Head of caudate nucleus (tissue), 42 donors: ENCODE data around the gene PTGIS.

Experiments used
- DNase-seq, 42 donors: peaks; one replicate each; pipeline versions ENCODE4 v3.0.0 to v3.0.0-alpha.2; 2020 to 2021; ENCODE audit warnings: mixed read lengths in 7 of 42
- intact Hi-C: fragments of 100-400 bp; cut with DNase I; formaldehyde crosslinking; loops from one replicate; pipeline ENCODE4 v1.15.0; 2022

The PTGIS gene

DNA sequence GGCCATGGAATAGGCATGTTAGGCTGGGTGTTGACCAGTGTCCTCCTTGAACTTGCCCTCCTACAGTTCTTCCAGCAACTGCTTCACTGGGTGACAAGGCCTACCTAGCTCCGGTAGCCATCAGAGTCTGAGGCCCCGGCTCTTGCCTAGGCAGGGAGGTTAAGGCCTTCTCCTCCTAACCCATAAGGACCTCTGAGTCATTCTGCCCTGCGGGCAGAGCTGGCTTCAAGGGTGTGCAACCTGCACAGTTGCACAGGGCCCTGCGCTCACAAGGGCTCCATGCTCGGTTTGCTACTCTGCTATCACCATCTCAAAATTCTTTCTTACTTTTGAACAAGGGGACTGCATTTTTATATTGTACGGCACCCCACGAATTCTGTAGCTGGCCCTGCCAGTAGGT lies 103.4 kb downstream of the PTGIS start:
- intact Hi-C loops, result no loop called here
- no peak for DNase-seq

DNA sequence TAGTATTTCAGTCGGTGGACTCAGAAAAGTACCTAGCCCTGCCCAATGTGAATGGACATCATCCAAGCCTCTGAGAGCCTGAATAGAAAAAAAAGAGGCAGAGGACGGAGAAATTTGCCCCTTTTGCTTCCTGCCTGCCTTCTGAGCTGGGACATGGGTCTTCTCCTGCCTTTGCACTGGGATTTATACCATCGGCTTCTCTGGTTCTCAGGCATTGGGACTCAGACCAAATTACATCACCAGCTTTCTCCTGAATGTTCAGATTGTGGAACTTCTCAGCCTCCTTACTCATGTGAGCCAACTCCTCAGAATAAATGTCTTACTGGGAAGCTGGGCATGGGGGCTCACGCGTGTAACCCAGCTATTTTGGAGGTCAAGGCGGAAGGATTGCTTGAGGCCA lies 105.3 kb downstream of the PTGIS start:
- intact Hi-C loops, result no loop called here
- no peak for DNase-seq

DNA sequence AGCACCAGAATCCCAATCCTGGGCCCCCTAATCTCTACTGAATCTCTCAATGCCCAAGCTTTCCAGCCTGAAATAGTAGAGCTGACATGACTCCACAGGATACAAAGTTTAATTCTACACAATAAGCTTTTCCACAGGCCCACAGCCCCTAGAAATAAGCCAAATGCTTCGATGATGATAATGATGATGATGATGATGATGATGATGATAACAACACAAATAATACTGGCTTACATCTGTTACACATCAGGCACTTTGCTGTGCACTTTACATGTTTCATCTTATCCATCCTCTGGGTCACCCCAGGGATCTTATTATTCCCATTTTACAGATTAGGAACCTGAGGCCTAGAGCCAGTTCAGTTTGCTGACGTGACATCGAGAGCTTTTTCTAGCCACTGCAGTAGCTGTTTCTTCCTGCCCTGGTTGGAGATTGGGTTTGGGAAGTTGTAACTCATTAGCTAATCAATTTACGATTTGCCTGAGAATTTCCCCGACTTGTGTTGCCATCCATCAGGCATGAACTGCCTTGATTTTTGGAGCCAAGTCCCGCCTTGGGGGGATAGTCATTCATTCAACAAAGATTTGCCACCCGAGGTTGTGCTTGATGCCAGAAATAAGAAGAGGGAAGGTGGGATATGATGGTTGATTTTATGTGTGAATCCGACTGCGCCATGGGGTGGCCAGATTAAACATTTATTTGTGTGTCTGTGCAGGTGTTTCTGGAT lies 105.9 kb downstream of the PTGIS start:
- no peak for DNase-seq
- intact Hi-C loops, result no loop called here

DNA sequence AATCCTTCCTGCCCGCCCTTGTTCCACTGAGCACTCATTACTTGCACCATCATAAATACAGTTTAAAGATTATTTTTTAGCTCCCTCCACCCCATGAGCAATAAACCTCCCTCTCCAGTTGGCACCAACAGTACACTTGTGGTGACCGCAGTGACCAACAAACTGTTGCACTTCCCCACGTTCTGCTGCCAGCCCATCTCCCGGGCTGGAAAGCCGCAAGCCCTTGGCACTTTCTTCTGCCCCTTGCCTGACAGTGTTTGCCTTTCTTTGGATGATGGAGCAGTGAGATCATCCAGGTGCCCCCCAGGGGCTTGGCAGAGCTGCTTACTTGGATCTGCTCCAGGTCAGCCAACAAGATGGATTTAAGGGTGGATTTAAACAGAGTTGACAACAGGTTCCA lies 107.0 kb downstream of the PTGIS start:
- DNase-seq, result no peak

DNA sequence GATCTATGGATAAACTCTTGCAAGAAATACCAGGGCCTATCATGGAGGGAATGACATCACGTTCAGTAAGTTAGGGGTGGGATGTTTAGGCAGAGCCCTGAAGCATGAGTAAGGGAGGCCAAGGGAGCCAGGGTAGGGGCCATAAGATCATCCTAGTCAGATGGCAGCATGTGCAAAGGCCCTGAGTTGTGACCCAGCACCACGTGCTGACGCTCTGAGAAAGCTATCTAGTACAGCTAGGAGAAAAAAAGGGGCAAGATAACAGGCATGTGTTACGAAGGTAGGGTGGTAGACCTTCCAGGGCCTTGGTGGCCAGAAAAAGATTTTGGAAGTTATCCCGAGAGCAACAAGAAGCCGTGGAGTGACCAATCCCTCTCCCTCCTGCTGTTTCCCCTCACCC lies 107.8 kb downstream of the PTGIS start:
- no peak for DNase-seq
- intact Hi-C loops, result no loop called here

More for the DNA sequence above, 107.0 kb downstream of the PTGIS start:
- intact Hi-C loops, result no loop called here

DNA sequence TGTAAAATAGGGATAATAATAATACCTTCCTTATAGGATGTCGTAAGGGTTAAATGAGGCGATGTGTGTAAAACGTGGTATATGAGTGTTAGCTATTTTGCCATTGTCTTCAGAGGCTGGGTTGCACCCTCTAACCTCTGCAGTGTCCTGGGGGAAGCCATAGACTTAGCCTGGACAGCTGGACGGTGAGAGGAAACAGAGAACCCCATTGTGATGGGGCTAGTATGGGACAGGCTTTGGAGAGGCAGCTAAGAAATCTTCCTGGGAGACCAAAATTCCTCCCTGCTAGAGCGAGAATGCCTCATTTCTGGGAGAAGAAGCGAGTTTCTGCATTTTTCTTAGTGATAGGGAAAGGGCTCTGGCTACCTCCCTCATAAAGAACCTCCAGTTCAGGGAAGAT lies 108.3 kb downstream of the PTGIS start:
- DNase-seq, result no peak
- intact Hi-C loops, result no loop called here

DNA sequence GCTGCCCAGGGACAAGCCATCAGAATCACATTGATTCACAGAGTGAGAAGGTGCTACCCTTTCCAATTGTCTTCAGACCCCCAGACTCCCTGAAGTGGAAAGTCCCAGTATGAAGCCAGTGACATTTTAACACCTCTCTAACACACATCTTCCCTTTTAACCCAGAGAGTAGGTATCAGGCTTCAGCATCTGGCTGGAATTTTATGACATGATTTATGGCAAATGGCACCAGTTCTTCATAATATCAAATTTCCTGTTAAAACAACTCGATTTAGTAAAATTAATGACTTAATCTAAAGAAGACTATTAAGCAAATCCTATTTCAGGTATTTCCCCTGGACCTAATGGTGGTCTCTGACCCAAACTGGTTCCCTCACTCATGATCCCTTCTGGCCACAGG lies 110.5 kb downstream of the PTGIS start:
- no peak for DNase-seq
- intact Hi-C loops, result no loop called here

DNA sequence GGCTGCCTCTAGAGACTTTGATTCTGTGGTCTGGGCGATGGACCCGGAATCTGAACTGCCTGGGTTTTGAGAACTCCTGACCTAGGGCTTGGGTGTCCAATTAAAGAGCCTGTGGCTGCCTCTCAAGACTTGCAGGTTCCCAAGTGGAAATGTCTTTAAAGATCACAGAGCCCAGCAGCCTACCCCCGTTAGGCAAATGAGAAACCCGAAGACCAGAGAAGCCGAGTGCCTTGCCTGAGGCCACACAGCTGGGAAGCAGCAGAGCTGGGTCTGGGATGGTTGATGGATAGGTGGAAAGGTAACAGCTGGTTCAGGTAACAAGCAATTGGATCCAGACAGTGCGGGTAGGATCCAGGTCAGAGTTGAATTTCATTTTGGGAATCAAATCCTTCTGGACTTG lies 111.3 kb downstream of the PTGIS start:
- intact Hi-C loops, result no loop called here
- DNase-seq, result no peak

DNA sequence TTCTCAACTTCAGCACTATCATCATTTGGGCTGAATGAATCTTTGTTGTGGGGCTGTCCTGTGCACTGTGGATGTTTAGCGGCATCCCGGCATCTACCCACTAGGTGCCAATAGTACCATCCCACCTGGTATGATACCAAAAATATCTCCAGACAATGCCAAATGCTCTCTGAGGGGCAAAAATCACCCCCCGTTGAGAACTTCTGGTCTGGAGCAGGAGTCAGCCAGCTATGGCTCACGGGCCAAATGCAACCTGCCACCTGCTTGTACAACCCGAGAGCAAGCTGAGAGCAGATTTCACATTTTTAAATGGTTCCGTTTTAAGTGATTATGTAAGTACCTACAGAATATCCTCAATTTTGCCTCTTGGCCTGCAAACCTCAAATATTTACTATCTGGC lies 112.2 kb downstream of the PTGIS start:
- intact Hi-C loops, result no loop called here

More for the DNA sequence above, 112.2 kb downstream of the PTGIS start:
- DNase-seq, result no peak
